ENCODE results near the gene UBE2Z. TPM values are rescaled to one million over a fixed set of nuclear protein-coding genes. Genes with fewer than 3 reads are reported as not detected.
A peak's percentile ranks its signal among the peaks of the same experiment; 100 is the strongest.

The UBE2Z gene
- total RNA-seq, 1 experiment from 2014 or later = 223 TPM

DNA sequence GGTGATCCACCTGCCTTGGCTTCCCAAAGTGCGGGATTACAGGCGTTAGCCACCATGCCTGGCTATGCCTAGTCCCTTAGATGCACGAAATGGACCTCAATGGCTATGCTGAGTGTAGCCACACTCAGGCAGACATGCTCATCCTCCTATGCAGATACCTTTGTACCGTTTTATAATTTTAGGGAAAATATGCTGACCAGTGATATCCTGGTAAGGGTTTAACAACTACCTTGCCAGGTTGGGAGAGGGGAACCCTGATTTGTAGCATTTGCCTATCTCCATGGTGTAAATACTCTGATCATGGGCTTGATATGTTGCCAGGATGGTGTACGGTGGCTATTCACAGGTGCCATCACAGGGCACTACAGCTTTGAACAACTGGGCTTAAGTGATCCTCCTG, 43.4 kb downstream of the UBE2Z start:
- peaks cover 13% of the 10 kb centered on the region for H3K4me1 ChIP-seq (ENCODE audit: control insufficient read depth, insufficient read depth, low read length)
- POLR2A ChIA-PET = interaction anchor here (0.6 kb wide), 1 partner anchor 53 kb away, joined by 10 read pairs; no protein-coding TSS in a partner anchor
- TF ChIP-seq SIN3A (IDR thresholded peaks at IDR 0.05; ENCODE audit: borderline replicate concordance, insufficient read depth, low read depth, low read length) (no peak), POLR2AphosphoS5 (IDR thresholded peaks at IDR 0.05; ENCODE audit: low read depth, low read length) (no peak), TCF7L2 (IDR thresholded peaks at IDR 0.05; ENCODE audit: low read depth, low read length) (no peak)
- TF ChIP-seq, protein P1, sequence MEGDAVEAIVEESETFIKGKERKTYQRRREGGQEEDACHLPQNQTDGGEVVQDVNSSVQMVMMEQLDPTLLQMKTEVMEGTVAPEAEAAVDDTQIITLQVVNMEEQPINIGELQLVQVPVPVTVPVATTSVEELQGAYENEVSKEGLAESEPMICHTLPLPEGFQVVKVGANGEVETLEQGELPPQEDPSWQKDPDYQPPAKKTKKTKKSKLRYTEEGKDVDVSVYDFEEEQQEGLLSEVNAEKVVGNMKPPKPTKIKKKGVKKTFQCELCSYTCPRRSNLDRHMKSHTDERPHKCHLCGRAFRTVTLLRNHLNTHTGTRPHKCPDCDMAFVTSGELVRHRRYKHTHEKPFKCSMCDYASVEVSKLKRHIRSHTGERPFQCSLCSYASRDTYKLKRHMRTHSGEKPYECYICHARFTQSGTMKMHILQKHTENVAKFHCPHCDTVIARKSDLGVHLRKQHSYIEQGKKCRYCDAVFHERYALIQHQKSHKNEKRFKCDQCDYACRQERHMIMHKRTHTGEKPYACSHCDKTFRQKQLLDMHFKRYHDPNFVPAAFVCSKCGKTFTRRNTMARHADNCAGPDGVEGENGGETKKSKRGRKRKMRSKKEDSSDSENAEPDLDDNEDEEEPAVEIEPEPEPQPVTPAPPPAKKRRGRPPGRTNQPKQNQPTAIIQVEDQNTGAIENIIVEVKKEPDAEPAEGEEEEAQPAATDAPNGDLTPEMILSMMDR (IDR thresholded peaks at IDR 0.05) = no peak
- TF ChIP-seq, protein P2, sequence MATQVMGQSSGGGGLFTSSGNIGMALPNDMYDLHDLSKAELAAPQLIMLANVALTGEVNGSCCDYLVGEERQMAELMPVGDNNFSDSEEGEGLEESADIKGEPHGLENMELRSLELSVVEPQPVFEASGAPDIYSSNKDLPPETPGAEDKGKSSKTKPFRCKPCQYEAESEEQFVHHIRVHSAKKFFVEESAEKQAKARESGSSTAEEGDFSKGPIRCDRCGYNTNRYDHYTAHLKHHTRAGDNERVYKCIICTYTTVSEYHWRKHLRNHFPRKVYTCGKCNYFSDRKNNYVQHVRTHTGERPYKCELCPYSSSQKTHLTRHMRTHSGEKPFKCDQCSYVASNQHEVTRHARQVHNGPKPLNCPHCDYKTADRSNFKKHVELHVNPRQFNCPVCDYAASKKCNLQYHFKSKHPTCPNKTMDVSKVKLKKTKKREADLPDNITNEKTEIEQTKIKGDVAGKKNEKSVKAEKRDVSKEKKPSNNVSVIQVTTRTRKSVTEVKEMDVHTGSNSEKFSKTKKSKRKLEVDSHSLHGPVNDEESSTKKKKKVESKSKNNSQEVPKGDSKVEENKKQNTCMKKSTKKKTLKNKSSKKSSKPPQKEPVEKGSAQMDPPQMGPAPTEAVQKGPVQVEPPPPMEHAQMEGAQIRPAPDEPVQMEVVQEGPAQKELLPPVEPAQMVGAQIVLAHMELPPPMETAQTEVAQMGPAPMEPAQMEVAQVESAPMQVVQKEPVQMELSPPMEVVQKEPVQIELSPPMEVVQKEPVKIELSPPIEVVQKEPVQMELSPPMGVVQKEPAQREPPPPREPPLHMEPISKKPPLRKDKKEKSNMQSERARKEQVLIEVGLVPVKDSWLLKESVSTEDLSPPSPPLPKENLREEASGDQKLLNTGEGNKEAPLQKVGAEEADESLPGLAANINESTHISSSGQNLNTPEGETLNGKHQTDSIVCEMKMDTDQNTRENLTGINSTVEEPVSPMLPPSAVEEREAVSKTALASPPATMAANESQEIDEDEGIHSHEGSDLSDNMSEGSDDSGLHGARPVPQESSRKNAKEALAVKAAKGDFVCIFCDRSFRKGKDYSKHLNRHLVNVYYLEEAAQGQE (IDR thresholded peaks at IDR 0.05; ENCODE audit: insufficient read depth in 1 of 2, low read depth in 2 of 2, low read length in 1 of 2) = no peak
- ATAC-seq = no peak
- BruUV-seq (replicated peaks) = no TSS peak
- CTCF ChIA-PET = interaction anchor here (0.7 kb wide), 1 partner anchor 242 kb away, joined by 3 read pairs; no protein-coding TSS in a partner anchor
- H3K27ac ChIP-seq (ENCODE audit: low read length) = no peak overlapping the region
- no peaks in the 10 kb centered on the region for H3K27me3 ChIP-seq (ENCODE audit: control insufficient read depth, insufficient read depth, low read length)
- H3K36me3 ChIP-seq (ENCODE audit: control insufficient read depth, insufficient read depth, low read length) = no peaks in the 10 kb centered on the region
- DNase-seq (ENCODE audit: low read depth, low spot score) = no peak
- H3K4me3 ChIP-seq (ENCODE audit: low read depth in 2 of 2, low read length in 2 of 2) = no peak overlapping the region
- intact Hi-C loops (cut with micrococcal nuclease; ENCODE audit: unreplicated experiment) = loop anchor here (5.0 kb wide), 1 partner anchor 46 kb away; the partner anchor contains the start of gene IGF2BP1
- in situ Hi-C loops (cut with HindIII; ENCODE audit: low pct_unique_long_range_greater_than_20kb, low sequenced_read_pairs) = no loop called here
- no peaks in the 10 kb centered on the region for H3K9me3 ChIP-seq (ENCODE audit: control insufficient read depth, insufficient read depth, low read depth, low read length)

DNA sequence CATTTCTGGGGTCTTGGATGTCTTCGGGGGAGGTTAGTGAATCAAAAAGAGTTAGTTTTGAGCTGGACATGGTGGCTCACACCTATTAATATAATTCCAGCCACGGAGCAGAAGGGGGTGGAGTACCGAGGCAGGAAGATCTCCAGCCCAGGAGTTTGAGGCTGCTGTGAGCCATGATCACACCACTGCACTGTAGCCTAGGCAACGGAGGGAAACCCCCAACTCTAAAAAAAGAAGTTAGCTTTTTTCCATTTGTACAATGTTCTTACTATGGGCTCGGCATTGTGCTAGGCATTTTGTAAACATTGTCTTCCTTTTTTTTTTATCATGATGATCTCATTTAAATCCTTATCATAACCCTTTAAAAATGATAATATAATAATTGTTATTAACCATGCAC, 44.7 kb downstream of the UBE2Z start:
- no peak for TF ChIP-seq POLR2AphosphoS5 (IDR thresholded peaks at IDR 0.05; ENCODE audit: low read depth, low read length)
- TF ChIP-seq, protein P2 (IDR thresholded peaks at IDR 0.05; ENCODE audit: insufficient read depth in 1 of 2, low read depth in 2 of 2, low read length in 1 of 2) = no peak
- intact Hi-C loops (cut with micrococcal nuclease; ENCODE audit: unreplicated experiment) = loop anchor here (5.0 kb wide), 1 partner anchor 44 kb away; the partner anchor contains the start of gene IGF2BP1

More for the DNA sequence above, 44.7 kb downstream of the UBE2Z start:
- BruUV-seq (replicated peaks) = no TSS peak
- H3K27me3 ChIP-seq (ENCODE audit: control insufficient read depth, insufficient read depth, low read length) = no peaks in the 10 kb centered on the region
- no peak overlapping the region for H3K4me3 ChIP-seq (ENCODE audit: low read depth in 2 of 2, low read length in 2 of 2)
- H3K9me3 ChIP-seq (ENCODE audit: control insufficient read depth, insufficient read depth, low read depth, low read length) = no peaks in the 10 kb centered on the region
- ChIA-PET POLR2A (interaction anchor here (0.5 to 0.8 kb wide), 2 partner anchors 20 to 38 kb away, joined by 4 read pairs; no protein-coding TSS in a partner anchor), CTCF (interaction anchor here (0.7 to 1.5 kb wide), 5 partner anchors 9 to 135 kb away, joined by 3 to 4 read pairs (median 3); no protein-coding TSS in a partner anchor)
- ATAC-seq (0 out of 2 replicates have a peak, but pooled peaks have one; percentile 34), DNase-seq (ENCODE audit: low read depth, low spot score) (no peak)
- 0 out of 2 replicates have a peak overlapping the region, but pooled peaks have one; percentile 4 for H3K27ac ChIP-seq (ENCODE audit: low read length)
- H3K4me1 ChIP-seq (ENCODE audit: control insufficient read depth, insufficient read depth, low read length) = peaks cover 13% of the 10 kb centered on the region
- in situ Hi-C loops (cut with HindIII; ENCODE audit: low pct_unique_long_range_greater_than_20kb, low sequenced_read_pairs) = no loop called here
- no peaks in the 10 kb centered on the region for H3K36me3 ChIP-seq (ENCODE audit: control insufficient read depth, insufficient read depth, low read length)
